Transverse colon (tissue), 4 donors: ENCODE measurements around the gene ZRANB3. TPM values are rescaled to one million over a fixed set of nuclear protein-coding genes. Genes with fewer than 3 reads are reported as not detected.

Experiments used
- DNase-seq: peaks from one replicate; pipeline ENCODE4 v3.0.0-alpha.2; 2019
- H3K27ac ChIP-seq, 4 donors: fragments of 200-600 bp; sonication (generic); 2 replicates each; pipeline ENCODE4 v1.5.1; 2016 to 2018; ENCODE audit warnings: inconsistent platforms in 4 of 4
- H3K27me3 ChIP-seq: fragments of 200-600 bp; sonication (generic); 2 replicates; pipeline ENCODE4 v1.5.1; 2017; ENCODE audit warnings: inconsistent platforms
- H3K36me3 ChIP-seq, 4 donors: fragments of 200-600 bp; sonication (generic); 2 replicates each; pipeline ENCODE4 v1.5.1; 2017 to 2019; ENCODE audit warnings: inconsistent platforms in 4 of 4
- H3K4me1 ChIP-seq, 4 donors: fragments of 200-600 bp; sonication (generic); 2 replicates each; pipeline ENCODE4 v1.5.1; 2017 to 2020; ENCODE audit warnings: inconsistent platforms in 4 of 4
- H3K4me3 ChIP-seq, 4 donors: fragments of 200-600 bp; sonication (generic); 1 replicate in 1 of 4; 2 replicates in 3 of 4; pipeline versions ENCODE4 v1.5.1 to v1.6.1; 2017 to 2019; ENCODE audit warnings: inconsistent platforms in 4 of 4
- H3K9me3 ChIP-seq, 2 donors: fragments of 200-600 bp; sonication (generic); 2 replicates each; pipeline ENCODE4 v1.5.1; 2017 to 2019; ENCODE audit warnings: inconsistent platforms in 2 of 2
- CTCF ChIP-seq, 5 experiments: fragments of 200-600 bp in 3 of 5; fragments of 450-650 bp in 2 of 5; sonication (generic) in 3 of 5; IDR thresholded peaks; 1 replicate in 2 of 5; 2 replicates in 3 of 5; pipeline ENCODE4 v1.5.1; 2016 to 2017; ENCODE audit warnings: antibody characterized with exemption in 5 of 5, inconsistent platforms in 3 of 5, mild to moderate bottlenecking in 2 of 5, moderate library complexity in 1 of 5
- EP300 ChIP-seq: sonication (generic); formaldehyde crosslinking; IDR thresholded peaks from one replicate; pipeline ENCODE4 v1.6.1; 2017; ENCODE audit warnings: antibody characterized with exemption, low read depth
- POLR2A ChIP-seq: fragments of 450-650 bp; IDR thresholded peaks from one replicate; pipeline ENCODE4 v1.6.1; 2016; ENCODE audit warnings: antibody characterized with exemption, mild to moderate bottlenecking, moderate library complexity
- POLR2AphosphoS5 ChIP-seq, 3 donors: sonication (generic); formaldehyde crosslinking; IDR thresholded peaks; one replicate each; pipeline ENCODE4 v1.6.1; 2016; ENCODE audit warnings: antibody characterized with exemption in 3 of 3
- WGBS, 2 donors: methylation state at CpG; one replicate each; pipeline ENCODE4 v1.1.5; 2018; ENCODE audit warnings: low coverage in 1 of 2; 5-methylcytosine and 5-hydroxymethylcytosine counted together
- in situ Hi-C, 4 donors: fragments of 200-750 bp; cut with MboI; loops; one replicate each; pipeline versions ENCODE4 v1.15.0 to v1.15.1; 2017; ENCODE audit warnings: low sequenced_read_pairs in 3 of 4, low pct_ligation_motif_present in 1 of 4, low pct_unique_long_range_greater_than_20kb in 1 of 4
- intact Hi-C: fragments of 100-400 bp; cut with DNase I; formaldehyde crosslinking; loops from one replicate; pipeline ENCODE4 v1.15.1; 2023; ENCODE audit warnings: low total_unique reads
- total RNA-seq, 4 donors: library from RNA; depleted of rRNA; stranded (reverse); fragments of >200 nt; gene quantifications; one replicate each; pipeline ENCODE4 v1.1.0, GENCODE V29; 2016

ZRANB3 gene
- total RNA-seq, 4 donors from 2014 or later, result 0.37 to 3.0 (median 1.6) TPM

- intact Hi-C loops, result no loop called here
- Histone ChIP-seq H3K36me3 (no peaks in the 10 kb centered on the region), H3K27ac (peak within 1 kb of the TSS; percentile 88 to 94 (median 92)), H3K27me3 (no peaks in the 10 kb centered on the region), H3K9me3 (no peaks in the 10 kb centered on the region), H3K4me1 (peaks cover 0 to 22% (median 11%) of the 10 kb centered on the region in 4 donors), H3K4me3 (peak within 1 kb of the TSS; percentile 78 to 94 (median 88))
- in situ Hi-C loops, result loop anchor here in 1 of 4 donors (10.0 kb wide), 1 partner anchor 213 kb away; the partner anchor contains the start of gene UBXN4
- TF ChIP-seq CTCF (IDR thresholded peaks at IDR 0.05) (peak in 1 of 5 experiments; percentile 13), EP300 (no peak), POLR2AphosphoS5 (IDR thresholded peaks at IDR 0.05) (peak in 2 of 3 donors; percentile 14 to 24), POLR2A (peak; percentile 26)
- DNase-seq, result peak; percentile 98
- 0 to 1% methylated on average over 1 to 54 of the region's 75 CpGs for WGBS, 2 donors
Observed at GRCh38 chr2:135531231-135532197, 496 bp upstream of the ZRANB3 start, which contains the start of gene R3HDM1. Gene R3HDM1, plus strand, starts transcription at chr2:135531484. Its CDS starts 73,362 bp downstream, at chr2:135604846.

GRCh38 chr2:135528006-135528405 is 3.0 kb downstream of the ZRANB3 start:
- in situ Hi-C loops, result no loop called here
- no peak for DNase-seq
- H3K27ac ChIP-seq, result no peak overlapping the region
- intact Hi-C loops, result loop anchor here (10.0 kb wide), 1 partner anchor 217 kb away; the partner anchor contains the start of gene UBXN4
- no peaks in the 10 kb centered on the region for H3K36me3 ChIP-seq
- no peaks in the 10 kb centered on the region for H3K27me3 ChIP-seq
- TF ChIP-seq POLR2A (no peak), POLR2AphosphoS5 (IDR thresholded peaks at IDR 0.05) (no peak), EP300 (no peak), CTCF (IDR thresholded peaks at IDR 0.05) (no peak)
- no peaks in the 10 kb centered on the region for H3K9me3 ChIP-seq
- H3K4me1 ChIP-seq, result peaks cover 0 to 16% (median 10%) of the 10 kb centered on the region in 4 donors
- 88 to 92% methylated on average over 3 of the region's 3 CpGs for WGBS, 2 donors
- no peak overlapping the region for H3K4me3 ChIP-seq

- DNase-seq, result no peak
- no peak overlapping the region for H3K27ac ChIP-seq
- 100% methylated on average over 1 of the region's 1 CpG; no CpG with 5 or more reads in 1 of the 2 donors for WGBS, 2 donors
- no peaks in the 10 kb centered on the region for H3K36me3 ChIP-seq
- TF ChIP-seq EP300, result no peak
- no peak for TF ChIP-seq POLR2A
- TF ChIP-seq POLR2AphosphoS5 (IDR thresholded peaks at IDR 0.05), result no peak
- TF ChIP-seq CTCF (IDR thresholded peaks at IDR 0.05), result no peak
- peaks cover 0 to 6% (median 0%) of the 10 kb centered on the region in 4 donors for H3K4me1 ChIP-seq
- no peak overlapping the region for H3K4me3 ChIP-seq
- in situ Hi-C loops, result no loop called here
- H3K9me3 ChIP-seq, result no peaks in the 10 kb centered on the region
- intact Hi-C loops, result loop anchor here (10.0 kb wide), 1 partner anchor 219 kb away; the partner anchor contains the start of gene UBXN4
- H3K27me3 ChIP-seq, result no peaks in the 10 kb centered on the region
Observed at GRCh38 chr2:135525786-135526185, 5.2 kb downstream of the ZRANB3 start.

GRCh38 chr2:135512099-135512498 is 18.9 kb downstream of the ZRANB3 start:
- WGBS, 2 donors, result 96 to 100% methylated on average over 2 of the region's 2 CpGs
- DNase-seq, result no peak
- in situ Hi-C loops, result no loop called here

More at GRCh38 chr2:135512099-135512498, 18.9 kb downstream of the ZRANB3 start:
- no peak overlapping the region for H3K4me3 ChIP-seq
- no peak for TF ChIP-seq POLR2A
- intact Hi-C loops, result no loop called here
- H3K36me3 ChIP-seq, result no peaks in the 10 kb centered on the region
- H3K27me3 ChIP-seq, result no peaks in the 10 kb centered on the region
- peaks cover 6 to 16% of the 10 kb centered on the region in 2 donors for H3K9me3 ChIP-seq
- H3K27ac ChIP-seq, result no peak overlapping the region
- H3K4me1 ChIP-seq, result no peaks in the 10 kb centered on the region
